NOMO-1 (cell line): ENCODE data around the gene BCOR.

Experiments
- DNase-seq, 2 experiments: peaks; one replicate each; lab custom pipeline; 2025; ENCODE audit not compliant: unreplicated experiment in 2 of 2; lab: John Stamatoyannopoulos, UW

The BCOR gene

DNA sequence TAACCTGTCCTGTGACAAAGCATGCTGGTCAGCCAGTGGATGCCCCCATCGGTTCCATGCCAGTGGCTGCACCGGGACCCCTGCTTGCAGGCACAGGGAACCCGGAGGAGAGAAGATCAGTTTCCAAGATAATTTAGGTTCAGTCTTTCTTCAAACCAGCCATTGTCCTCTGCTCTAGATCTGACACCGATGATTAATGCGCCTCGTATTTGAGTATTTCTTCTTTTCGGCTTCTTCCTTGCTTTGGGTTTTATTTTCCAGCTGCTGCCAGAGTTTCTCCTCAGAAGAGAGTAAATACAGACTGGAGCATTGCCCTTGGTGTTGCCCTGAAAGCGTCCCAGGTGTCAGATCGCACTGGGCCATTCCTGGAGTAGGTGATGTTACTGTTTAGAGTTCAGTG is 19.2 kb upstream of the BCOR start:
- no peak for DNase-seq

DNA sequence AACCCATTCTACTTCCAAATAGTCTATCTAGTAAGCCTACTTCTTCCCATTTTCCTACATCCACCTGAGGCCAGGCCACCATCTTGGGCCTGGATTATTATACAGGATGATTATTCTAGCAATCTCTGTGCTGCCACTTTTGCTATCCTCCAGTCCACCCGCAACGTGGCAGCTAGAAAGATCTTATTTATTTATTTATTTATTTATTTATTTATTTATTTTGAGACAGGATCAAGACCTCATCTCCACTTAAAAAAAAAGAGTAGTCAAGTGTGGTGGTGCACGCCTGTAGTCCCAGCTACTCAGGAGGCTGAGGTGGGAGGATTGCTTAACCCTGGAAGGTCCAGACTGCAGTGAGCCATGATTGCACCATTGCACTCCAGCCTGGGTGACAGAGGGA is 15.2 kb upstream of the BCOR start:
- no peak for DNase-seq

DNA sequence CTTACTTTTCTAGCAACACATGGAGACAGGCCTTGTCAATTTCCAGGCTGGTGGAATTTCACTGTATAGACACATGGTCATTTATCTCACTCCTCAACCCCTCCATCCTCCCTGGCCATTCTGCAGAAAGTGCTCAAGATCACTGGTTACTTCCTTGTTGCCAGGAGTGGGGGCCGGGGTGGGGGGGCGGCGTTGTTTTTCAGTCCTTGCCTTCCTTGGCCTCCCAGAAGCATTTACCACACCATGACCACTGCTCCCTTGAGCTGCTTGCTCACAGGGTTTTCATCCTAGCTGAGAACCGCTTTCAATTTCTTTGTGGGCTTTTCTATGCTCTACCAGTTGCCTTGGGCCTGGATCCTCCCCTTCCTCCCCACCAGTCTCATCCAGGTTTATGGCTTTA is 14.1 kb upstream of the BCOR start:
- DNase-seq = no peak

DNA sequence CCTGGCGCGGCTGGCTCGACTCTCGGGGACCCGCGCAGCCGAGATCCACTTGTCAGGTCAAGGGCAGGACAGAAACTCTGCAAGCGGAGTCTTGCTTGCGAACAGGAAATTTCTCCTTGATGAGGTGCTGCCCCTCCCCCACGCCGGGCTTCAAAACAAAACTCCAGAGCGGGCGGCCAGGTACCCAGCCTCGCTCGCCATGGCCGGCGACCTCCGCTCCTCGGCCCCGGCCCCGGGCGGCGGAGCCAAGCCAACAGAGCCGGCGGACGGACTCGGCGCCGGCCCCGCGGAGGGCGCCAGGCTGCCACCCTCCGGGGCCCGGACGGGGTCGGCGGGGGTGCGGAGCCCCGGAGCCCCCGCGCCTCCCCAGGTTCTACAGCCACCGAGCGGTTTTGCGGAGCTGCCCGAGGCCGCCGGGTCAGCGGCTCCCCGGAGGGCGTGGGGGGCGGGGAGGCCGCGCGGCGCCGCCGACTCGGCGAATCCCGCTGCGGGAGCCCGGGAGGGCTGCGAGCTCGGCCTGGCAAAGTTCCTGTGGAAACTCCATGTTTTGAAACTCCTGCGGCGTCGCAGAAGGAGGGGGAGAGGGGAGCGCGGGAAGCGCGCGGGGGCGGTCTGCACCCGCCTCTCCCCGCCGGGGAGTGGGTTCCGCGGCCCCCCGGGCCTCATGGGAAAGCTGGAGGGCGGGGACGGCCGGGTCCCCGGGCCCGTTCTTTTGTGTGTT is 11.7 kb upstream of the BCOR start:
- DNase-seq = peak in 1 of 2 experiments; percentile 19

- DNase-seq = peak in 1 of 2 experiments; percentile 27
Observed at GRCh38 chrX:40108959-40109287, 11.2 kb upstream of the BCOR start.

DNA sequence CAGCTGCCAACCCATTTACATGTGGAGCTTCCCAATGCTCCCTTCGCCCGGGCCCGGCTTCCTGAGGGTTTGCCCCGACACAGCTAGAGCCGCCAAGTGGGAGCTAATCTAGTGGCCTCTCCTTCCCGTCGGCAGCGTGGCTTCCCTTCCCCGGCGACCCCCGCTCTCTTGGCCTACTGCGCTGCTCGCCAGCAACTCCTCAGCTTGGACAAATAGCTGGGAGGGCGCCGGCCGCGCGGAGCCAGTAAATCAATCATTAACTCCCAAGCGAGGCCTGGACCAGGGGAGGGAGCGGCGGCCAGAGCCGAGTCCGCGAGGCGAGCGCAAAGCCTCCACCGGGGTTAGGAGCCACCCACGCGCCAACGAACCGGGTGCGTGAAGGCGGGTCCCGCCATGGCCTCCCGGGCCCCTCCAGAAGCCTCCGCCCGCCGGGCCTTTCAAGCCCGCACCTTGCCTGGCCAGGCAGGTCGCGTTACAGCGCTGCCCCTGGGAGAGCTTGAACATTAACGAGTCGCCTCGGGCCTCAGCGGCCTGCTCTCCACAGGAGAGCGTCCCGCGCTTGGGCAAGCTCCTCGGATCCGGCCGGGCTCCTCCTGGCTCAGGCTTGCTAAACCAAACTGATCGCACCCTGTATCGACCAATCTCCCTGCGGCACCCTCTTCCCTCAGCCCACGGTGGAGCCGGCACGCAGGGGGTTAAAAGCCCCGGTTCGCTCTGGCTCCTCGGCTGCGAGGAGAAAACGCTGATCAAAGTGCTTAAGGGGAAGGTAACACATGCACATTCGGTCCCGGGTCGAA is 10.6 kb upstream of the BCOR start:
- DNase-seq = no peak

GRCh38 chrX:40107291-40108161 is 9.8 kb upstream of the BCOR start:
- DNase-seq = peak; percentile 21 to 42

GRCh38 chrX:40106676-40107290 is 9.0 kb upstream of the BCOR start:
- DNase-seq = no peak

- DNase-seq = peak; percentile 36 to 68
Observed at GRCh38 chrX:40105835-40106675, 8.3 kb upstream of the BCOR start.

DNA sequence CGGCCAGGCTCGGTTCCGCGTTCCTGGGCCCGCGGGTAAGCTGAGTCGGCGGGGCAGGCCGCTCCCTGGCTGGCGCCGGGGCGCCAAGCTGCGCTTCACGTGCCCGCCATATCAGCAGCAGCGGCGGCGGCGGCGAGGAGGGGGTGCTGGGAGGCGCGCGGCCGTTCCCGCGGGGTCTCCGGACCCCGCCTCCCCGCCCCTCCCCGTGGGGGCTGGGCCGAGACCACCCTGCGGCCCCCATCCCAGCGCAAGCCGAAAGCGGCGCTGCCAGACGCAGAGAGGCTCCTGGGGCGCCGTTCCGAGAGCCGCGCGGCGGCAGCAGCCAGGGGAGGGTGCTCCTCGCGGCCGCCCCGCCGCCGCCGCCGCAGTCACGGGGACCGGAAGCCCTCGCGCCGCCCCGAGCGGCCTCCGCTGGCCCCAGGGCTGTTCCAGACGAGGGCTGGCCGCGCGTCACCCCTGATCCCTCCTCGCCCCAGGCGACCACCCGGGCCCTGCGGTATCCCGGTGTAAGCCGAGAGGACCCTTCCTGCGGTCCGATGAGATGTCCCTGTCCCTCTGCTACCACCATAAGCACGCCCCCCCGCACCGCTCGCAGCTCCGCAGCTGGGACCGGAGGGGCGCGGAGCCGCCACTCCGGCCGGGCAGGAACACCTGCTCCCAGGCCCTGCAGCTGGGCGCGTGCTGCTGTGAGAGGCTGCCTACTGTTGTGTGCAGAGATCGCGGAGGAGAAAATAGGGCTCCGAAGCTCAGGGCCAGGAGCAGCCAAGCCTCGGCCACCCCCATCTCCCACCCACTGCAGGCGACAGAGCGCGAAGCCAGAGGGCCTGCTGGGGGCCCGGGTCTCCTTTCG is 7.5 kb upstream of the BCOR start:
- DNase-seq = peak in 1 of 2 experiments; percentile 14

- no peak for DNase-seq
Observed at GRCh38 chrX:40104630-40104984, 6.8 kb upstream of the BCOR start.

DNA sequence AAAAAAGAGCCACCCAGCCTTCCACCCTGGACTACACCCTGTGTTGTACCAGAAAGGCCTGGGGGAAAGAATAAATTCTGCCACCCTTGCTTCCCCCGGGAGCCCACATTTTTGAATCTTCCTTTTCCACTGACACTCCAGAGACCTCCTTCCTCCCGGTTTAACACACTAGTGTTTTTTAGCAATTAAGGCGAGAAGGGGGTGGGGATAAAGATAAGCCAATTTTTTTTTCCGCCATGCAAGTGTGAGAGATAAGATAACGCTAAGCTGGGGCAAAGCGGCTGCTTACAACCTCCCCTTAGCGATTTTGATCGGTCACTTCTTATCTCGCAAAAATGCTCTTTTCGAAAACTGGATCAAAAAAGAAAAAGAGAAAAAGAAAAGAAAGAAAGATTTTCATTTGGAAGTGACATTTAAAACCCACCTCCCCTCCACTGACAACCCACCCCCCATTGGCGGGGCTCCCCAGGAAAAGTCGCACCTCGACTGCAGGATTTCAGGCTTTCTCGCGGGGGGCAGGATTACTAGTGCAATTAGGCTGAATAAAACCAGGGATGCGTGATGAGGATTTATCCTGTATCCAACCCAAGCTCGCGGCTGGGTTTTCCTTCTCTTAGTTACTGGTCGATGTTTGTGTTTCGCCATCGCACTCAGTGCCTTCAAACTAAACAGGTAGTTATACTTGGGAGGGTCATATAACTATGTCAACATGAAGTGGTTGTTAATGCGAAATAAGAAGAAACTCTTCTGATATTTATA is 6.0 kb upstream of the BCOR start:
- no peak for DNase-seq

GRCh38 chrX:40102393-40103381 is 4.9 kb upstream of the BCOR start:
- no peak for DNase-seq

- no peak for DNase-seq
Observed at GRCh38 chrX:40101430-40101802, 3.7 kb upstream of the BCOR start.

GRCh38 chrX:40100537-40101429 is 3.0 kb upstream of the BCOR start:
- no peak for DNase-seq

DNA sequence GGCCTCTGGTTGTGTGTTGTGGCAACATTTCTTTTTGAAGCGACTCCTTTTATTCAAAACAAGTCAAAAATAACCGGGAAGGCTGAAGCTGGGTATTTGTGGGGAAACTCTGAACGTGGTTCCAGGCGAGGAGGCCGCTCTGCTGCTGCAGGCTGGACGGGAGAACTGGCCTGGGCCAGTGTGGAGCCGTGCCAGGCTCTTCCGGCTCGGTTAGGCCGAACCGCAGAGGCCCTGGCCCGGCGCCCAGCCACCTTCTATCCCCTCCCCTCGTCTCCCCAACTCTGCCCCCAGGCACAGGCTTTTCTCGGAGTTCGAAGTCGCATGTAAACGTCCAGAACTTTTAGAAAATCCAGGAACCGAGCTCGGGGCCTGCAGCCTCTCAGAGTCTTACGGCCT is 2.4 kb upstream of the BCOR start:
- peak in 1 of 2 experiments; percentile 21 for DNase-seq
